Measurements from ENCODE around the gene VWF. TPM values are rescaled to one million over a fixed set of nuclear protein-coding genes. Genes with fewer than 3 reads are reported as not detected.

VWF gene
- total RNA-seq, 2 experiments from 2014 or later = 0.11 to 0.13 TPM

GRCh38 chr12:6115389-6115788 lies 9.1 kb downstream of the VWF start:
- POLR2A ChIA-PET = no interaction called here
- intact Hi-C loops (cut with micrococcal nuclease) = no loop called here
- no peak for TF ChIP-seq CTCF (IDR thresholded peaks at IDR 0.05)
- DNase-seq = no peak
- H3K4me1 Mint-ChIP-seq (ENCODE audit: low read depth) = no peaks in the 10 kb centered on the region
- no peaks in the 10 kb centered on the region for H3K36me3 Mint-ChIP-seq (ENCODE audit: low read depth)
- no peaks in the 10 kb centered on the region for H3K9me3 Mint-ChIP-seq
- H3K27me3 Mint-ChIP-seq = no peaks in the 10 kb centered on the region
- ATAC-seq = no peak
- H3K4me3 Mint-ChIP-seq = no peak overlapping the region
- H3K27ac Mint-ChIP-seq = no peak overlapping the region
- CTCF ChIA-PET = no interaction called here

GRCh38 chr12:6114476-6114870 lies 10.0 kb downstream of the VWF start:
- DNase-seq (no peak), ATAC-seq (no peak)
- Mint-ChIP-seq H3K4me3 (no peak overlapping the region), H3K36me3 (ENCODE audit: low read depth) (no peaks in the 10 kb centered on the region), H3K27ac (no peak overlapping the region), H3K4me1 (ENCODE audit: low read depth) (no peaks in the 10 kb centered on the region), H3K27me3 (no peaks in the 10 kb centered on the region), H3K9me3 (no peaks in the 10 kb centered on the region)
- CTCF ChIA-PET = no interaction called here
- no peak for TF ChIP-seq CTCF (IDR thresholded peaks at IDR 0.05)
- intact Hi-C loops (cut with micrococcal nuclease) = no loop called here
- POLR2A ChIA-PET = interaction anchor here (1.2 kb wide), 1 partner anchor 10 kb away, joined by 3 read pairs; the partner anchor contains the start of gene VWF

- no peak overlapping the region for H3K27ac Mint-ChIP-seq
- CTCF ChIA-PET = no interaction called here
Observed at GRCh38 chr12:6113691-6114475, 10.6 kb downstream of the VWF start.

GRCh38 chr12:6112004-6112403 lies 12.5 kb downstream of the VWF start:
- Mint-ChIP-seq H3K9me3 (peaks cover 2% of the 10 kb centered on the region), H3K4me3 (no peak overlapping the region), H3K4me1 (ENCODE audit: low read depth) (no peaks in the 10 kb centered on the region), H3K27me3 (no peaks in the 10 kb centered on the region), H3K36me3 (ENCODE audit: low read depth) (no peaks in the 10 kb centered on the region), H3K27ac (no peak overlapping the region)
- no peak for ATAC-seq
- no peak for TF ChIP-seq CTCF (IDR thresholded peaks at IDR 0.05)
- DNase-seq = no peak
- ChIA-PET CTCF (interaction anchor here (0.8 to 1.9 kb wide), 2 partner anchors 9 to 84 kb away, joined by 4 to 5 read pairs; no protein-coding TSS in a partner anchor), POLR2A (no interaction called here)
- intact Hi-C loops (cut with micrococcal nuclease) = no loop called here

More at GRCh38 chr12:6113691-6114475, 10.6 kb downstream of the VWF start:
- no peak for TF ChIP-seq CTCF (IDR thresholded peaks at IDR 0.05)
- peaks cover 2% of the 10 kb centered on the region for H3K9me3 Mint-ChIP-seq
- H3K27me3 Mint-ChIP-seq = no peaks in the 10 kb centered on the region
- H3K36me3 Mint-ChIP-seq (ENCODE audit: low read depth) = no peaks in the 10 kb centered on the region
- H3K4me1 Mint-ChIP-seq (ENCODE audit: low read depth) = no peaks in the 10 kb centered on the region
- DNase-seq (no peak), ATAC-seq (no peak)
- no peak overlapping the region for H3K4me3 Mint-ChIP-seq
- intact Hi-C loops (cut with micrococcal nuclease) = no loop called here
- POLR2A ChIA-PET = interaction anchor here (1.2 kb wide), 1 partner anchor 11 kb away, joined by 3 read pairs; the partner anchor contains the start of gene VWF

GRCh38 chr12:6110006-6110405 lies 14.5 kb downstream of the VWF start:
- no peak for TF ChIP-seq CTCF (IDR thresholded peaks at IDR 0.05)
- intact Hi-C loops (cut with micrococcal nuclease) = no loop called here
- H3K27me3 Mint-ChIP-seq = no peaks in the 10 kb centered on the region
- ChIA-PET POLR2A (no interaction called here), CTCF (no interaction called here)
- peaks cover 2% of the 10 kb centered on the region for H3K9me3 Mint-ChIP-seq
- H3K27ac Mint-ChIP-seq = no peak overlapping the region
- no peaks in the 10 kb centered on the region for H3K4me1 Mint-ChIP-seq (ENCODE audit: low read depth)
- no peak overlapping the region for H3K4me3 Mint-ChIP-seq
- H3K36me3 Mint-ChIP-seq (ENCODE audit: low read depth) = no peaks in the 10 kb centered on the region
- DNase-seq (no peak), ATAC-seq (no peak)
